Astrocyte (in vitro differentiated cells and primary cell): ENCODE data around the gene ZNF560.
"Not testable (repeated sequence)": the region's sequence is repeated elsewhere in the genome, so short reads cannot be mapped to it uniquely, and the experiment has no call there.

Experiments
- EZH2 ChIP-seq: IDR thresholded peaks from 2 replicates; pipeline ENCODE4 v1.6.1; 2012; ENCODE audit warnings: mild to moderate bottlenecking, low read length, inconsistent platforms; ENCODE audit not compliant: insufficient read depth
- TF ChIP-seq, protein P1 (sequence below): IDR thresholded peaks from 2 replicates; pipeline ENCODE4 v1.5.1; 2011; ENCODE audit warnings: low read depth, mild to moderate bottlenecking, inconsistent platforms, low read length, moderate library complexity; ENCODE audit not compliant: insufficient read depth

DNA sequence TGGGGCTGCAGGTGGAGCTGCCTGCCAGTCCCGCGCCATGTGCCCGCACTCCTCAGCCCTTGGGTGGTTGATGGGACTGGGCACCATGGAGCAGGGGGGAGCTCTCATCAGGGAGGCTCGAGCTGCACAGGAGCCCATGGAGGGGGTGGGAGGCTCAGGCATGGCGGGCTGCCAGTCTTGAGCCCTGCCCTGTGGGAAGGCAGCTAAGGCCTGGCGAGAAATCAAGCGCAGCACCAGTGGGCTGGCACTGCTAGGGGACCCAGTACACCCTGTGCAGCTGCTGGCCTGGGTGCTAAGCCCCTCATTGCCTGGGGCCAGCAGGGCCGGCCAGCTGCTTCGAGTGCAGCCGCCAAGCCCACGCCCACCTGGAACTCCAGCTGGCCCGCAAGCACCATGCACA lies 42.9 kb upstream of the ZNF560 start:
- TF ChIP-seq, protein P1, sequence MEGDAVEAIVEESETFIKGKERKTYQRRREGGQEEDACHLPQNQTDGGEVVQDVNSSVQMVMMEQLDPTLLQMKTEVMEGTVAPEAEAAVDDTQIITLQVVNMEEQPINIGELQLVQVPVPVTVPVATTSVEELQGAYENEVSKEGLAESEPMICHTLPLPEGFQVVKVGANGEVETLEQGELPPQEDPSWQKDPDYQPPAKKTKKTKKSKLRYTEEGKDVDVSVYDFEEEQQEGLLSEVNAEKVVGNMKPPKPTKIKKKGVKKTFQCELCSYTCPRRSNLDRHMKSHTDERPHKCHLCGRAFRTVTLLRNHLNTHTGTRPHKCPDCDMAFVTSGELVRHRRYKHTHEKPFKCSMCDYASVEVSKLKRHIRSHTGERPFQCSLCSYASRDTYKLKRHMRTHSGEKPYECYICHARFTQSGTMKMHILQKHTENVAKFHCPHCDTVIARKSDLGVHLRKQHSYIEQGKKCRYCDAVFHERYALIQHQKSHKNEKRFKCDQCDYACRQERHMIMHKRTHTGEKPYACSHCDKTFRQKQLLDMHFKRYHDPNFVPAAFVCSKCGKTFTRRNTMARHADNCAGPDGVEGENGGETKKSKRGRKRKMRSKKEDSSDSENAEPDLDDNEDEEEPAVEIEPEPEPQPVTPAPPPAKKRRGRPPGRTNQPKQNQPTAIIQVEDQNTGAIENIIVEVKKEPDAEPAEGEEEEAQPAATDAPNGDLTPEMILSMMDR: not testable (repeated sequence)
- TF ChIP-seq EZH2: not testable (repeated sequence)
